ENCODE data around the gene EIF3F.

DNA sequence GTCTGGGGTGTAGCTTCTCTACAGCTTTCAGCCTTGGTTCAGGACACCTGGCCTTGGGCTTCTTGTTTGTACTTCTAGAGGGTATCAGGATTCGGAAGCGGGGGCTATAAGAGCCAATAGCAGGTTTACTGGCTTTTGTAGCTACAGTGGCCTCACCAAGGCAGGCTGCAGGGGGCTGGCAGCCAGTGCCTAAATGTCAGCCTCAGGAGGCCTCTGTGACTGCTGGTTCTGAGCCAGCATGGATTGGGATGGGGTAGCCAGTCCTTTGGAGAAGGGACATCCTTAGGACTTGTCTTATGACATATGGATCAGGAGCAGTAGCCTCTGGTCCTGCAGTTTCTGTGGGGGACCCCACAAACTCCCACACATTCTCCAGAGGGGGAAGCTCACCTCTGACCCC, 29.9 kb downstream of the EIF3F start:
- no peak for TF ChIP-seq EZH2phosphoT487 (IDR thresholded peaks at IDR 0.05; ENCODE audit: insufficient read depth, low read depth)
- no peak for TF ChIP-seq EZH2 (IDR thresholded peaks at IDR 0.05; ENCODE audit: insufficient read depth, poor library complexity, severe bottlenecking)

Data from GM23248 (cell line).